A549 (cell line): ENCODE measurements around the gene MADD.

Experiments
- GATA3 ChIP-seq: IDR thresholded peaks from 2 replicates; pipeline ENCODE4 v1.6.1; 2012; ENCODE audit warnings: borderline replicate concordance
- KDM1A ChIP-seq: fragments of 200-600 bp; sonication (generic); IDR thresholded peaks from 2 replicates; pipeline ENCODE4 v1.6.1; 2016; ENCODE audit warnings: low read depth, mild to moderate bottlenecking
- MYC ChIP-seq: IDR thresholded peaks from 2 replicates; pipeline ENCODE4 v1.6.1; 2012; ENCODE audit warnings: mild to moderate bottlenecking, inconsistent platforms, low read length, improper control_type of control experiment, borderline replicate concordance
- POLR2A ChIP-seq: IDR thresholded peaks from 2 replicates; pipeline ENCODE4 v1.6.1; 2012; ENCODE audit warnings: mild to moderate bottlenecking, low read length
- RAD21 ChIP-seq, 2 experiments: fragments of >200 bp in 1 of 2; sonication (Bioruptor Twin) in 1 of 2; formaldehyde crosslinking in 1 of 2; IDR thresholded peaks in 1 of 2; conservative IDR thresholded peaks in 1 of 2; 2 replicates in 1 of 2; 3 replicates in 1 of 2; pipeline ENCODE4 v1.6.1; 2012 to 2018; ENCODE audit warnings: inconsistent platforms in 1 of 2
- RNF2 ChIP-seq: fragments of 200-600 bp; sonication (generic); IDR thresholded peaks from 2 replicates; pipeline ENCODE4 v1.6.1; 2016; ENCODE audit warnings: low read depth, mild to moderate bottlenecking, antibody characterized with exemption, moderate library complexity, borderline replicate concordance
- SREBF2 ChIP-seq: fragments of 450-650 bp; IDR thresholded peaks from 2 replicates; pipeline ENCODE4 v1.6.1; 2014; ENCODE audit warnings: mild to moderate bottlenecking, moderate library complexity
- TF ChIP-seq, protein P1 (sequence below): fragments of >200 bp; sonication (Bioruptor Twin); formaldehyde crosslinking; IDR thresholded peaks from 3 replicates; pipeline ENCODE4 v1.5.1; 2016

DNA sequence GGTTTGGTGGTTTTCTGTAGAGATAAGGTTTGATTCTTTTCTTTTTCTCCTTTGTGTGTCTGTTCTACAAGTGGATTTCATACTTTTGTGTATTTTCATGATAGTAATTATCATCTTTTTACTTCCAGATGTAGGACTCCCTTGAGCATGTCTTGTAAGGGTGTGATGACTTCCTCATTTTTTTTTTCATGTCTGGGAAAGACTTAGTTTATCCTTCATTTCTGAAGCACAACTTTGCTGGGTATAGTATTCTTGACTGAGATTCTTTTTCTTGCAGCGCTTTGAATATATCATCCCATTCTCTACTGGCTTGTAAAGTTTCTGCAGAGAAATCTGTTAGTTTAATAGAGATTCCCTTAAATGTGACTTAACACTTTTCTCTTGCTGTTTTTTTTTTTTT is 32.9 kb downstream of the MADD start:
- TF ChIP-seq POLR2A: no peak
- TF ChIP-seq GATA3: no peak
- TF ChIP-seq, protein P1, sequence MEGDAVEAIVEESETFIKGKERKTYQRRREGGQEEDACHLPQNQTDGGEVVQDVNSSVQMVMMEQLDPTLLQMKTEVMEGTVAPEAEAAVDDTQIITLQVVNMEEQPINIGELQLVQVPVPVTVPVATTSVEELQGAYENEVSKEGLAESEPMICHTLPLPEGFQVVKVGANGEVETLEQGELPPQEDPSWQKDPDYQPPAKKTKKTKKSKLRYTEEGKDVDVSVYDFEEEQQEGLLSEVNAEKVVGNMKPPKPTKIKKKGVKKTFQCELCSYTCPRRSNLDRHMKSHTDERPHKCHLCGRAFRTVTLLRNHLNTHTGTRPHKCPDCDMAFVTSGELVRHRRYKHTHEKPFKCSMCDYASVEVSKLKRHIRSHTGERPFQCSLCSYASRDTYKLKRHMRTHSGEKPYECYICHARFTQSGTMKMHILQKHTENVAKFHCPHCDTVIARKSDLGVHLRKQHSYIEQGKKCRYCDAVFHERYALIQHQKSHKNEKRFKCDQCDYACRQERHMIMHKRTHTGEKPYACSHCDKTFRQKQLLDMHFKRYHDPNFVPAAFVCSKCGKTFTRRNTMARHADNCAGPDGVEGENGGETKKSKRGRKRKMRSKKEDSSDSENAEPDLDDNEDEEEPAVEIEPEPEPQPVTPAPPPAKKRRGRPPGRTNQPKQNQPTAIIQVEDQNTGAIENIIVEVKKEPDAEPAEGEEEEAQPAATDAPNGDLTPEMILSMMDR: no peak
- TF ChIP-seq RNF2: no peak
- TF ChIP-seq KDM1A: no peak
- no peak for TF ChIP-seq SREBF2
- no peak for TF ChIP-seq RAD21 (conservative IDR thresholded peaks at IDR 0.05 in 1 of 2, IDR thresholded peaks at IDR 0.05 in 1 of 2)
- TF ChIP-seq MYC: no peak
